Measurements from ENCODE around the gene WNT3.

Gene WNT3

GRCh38 chr17:46805771-46806170 is 12.7 kb downstream of the WNT3 start:
- CTCF ChIA-PET, result no interaction called here

GRCh38 chr17:46803544-46803943 is 14.9 kb downstream of the WNT3 start:
- CTCF ChIA-PET, result interaction anchor here (0.6 to 0.8 kb wide), 3 partner anchors 30 to 70 kb away, joined by 3 read pairs; no protein-coding TSS in a partner anchor
- POLR2A ChIA-PET, result no interaction called here
- TF ChIP-seq ZNF114 (tag by site-specific recombination; IDR thresholded peaks at IDR 0.05), result no peak
- no peak for TF ChIP-seq ZNF623 (tag by site-specific recombination; IDR thresholded peaks at IDR 0.05)
- no peak for TF ChIP-seq FEZF1 (tag by site-specific recombination; IDR thresholded peaks at IDR 0.05)
- no peak for TF ChIP-seq ZNF266 (tag by site-specific recombination; IDR thresholded peaks at IDR 0.05; ENCODE audit: low read depth)
- no peak for TF ChIP-seq ZNF645 (tag by site-specific recombination; IDR thresholded peaks at IDR 0.05)
- TF ChIP-seq ZNF169 (tag by site-specific recombination; IDR thresholded peaks at IDR 0.05), result no peak
- Histone ChIP-seq H3K27ac (ENCODE audit: extremely low read depth, low read depth, low read length) (no peak overlapping the region), H3K4me1 (ENCODE audit: control insufficient read depth, insufficient read depth, low read length) (no peaks in the 10 kb centered on the region), H3K36me3 (ENCODE audit: control insufficient read depth in 2 of 2, insufficient read depth in 1 of 2, low read length in 2 of 2) (no peaks in the 10 kb centered on the region), H3K4me3 (ENCODE audit: low read depth, low read length) (no peak overlapping the region), H3K9me3 (ENCODE audit: control insufficient read depth, insufficient read depth, low read depth, low read length) (no peaks in the 10 kb centered on the region)

More at GRCh38 chr17:46805771-46806170, 12.7 kb downstream of the WNT3 start:
- POLR2A ChIA-PET, result no interaction called here
- Histone ChIP-seq H3K4me3 (ENCODE audit: low read depth, low read length) (no peak overlapping the region), H3K4me1 (ENCODE audit: control insufficient read depth, insufficient read depth, low read length) (no peaks in the 10 kb centered on the region), H3K9me3 (ENCODE audit: control insufficient read depth, insufficient read depth, low read depth, low read length) (no peaks in the 10 kb centered on the region), H3K27ac (ENCODE audit: extremely low read depth, low read depth, low read length) (no peak overlapping the region), H3K36me3 (ENCODE audit: control insufficient read depth in 2 of 2, insufficient read depth in 1 of 2, low read length in 2 of 2) (no peaks in the 10 kb centered on the region)
- TF ChIP-seq ZBTB21 (tag by site-specific recombination; IDR thresholded peaks at IDR 0.05), result no peak
- no peak for TF ChIP-seq ZNF391 (tag by site-specific recombination; IDR thresholded peaks at IDR 0.05; ENCODE audit: borderline replicate concordance, low read depth)
- no peak for TF ChIP-seq ZNF843 (tag by site-specific recombination; IDR thresholded peaks at IDR 0.05)
- TF ChIP-seq ZNF571 (tag by site-specific recombination; IDR thresholded peaks at IDR 0.05), result no peak

- POLR2A ChIA-PET, result no interaction called here
- Histone ChIP-seq H3K9me3 (ENCODE audit: control insufficient read depth, insufficient read depth, low read depth, low read length) (no peaks in the 10 kb centered on the region), H3K27ac (ENCODE audit: extremely low read depth, low read depth, low read length) (no peak overlapping the region), H3K4me3 (ENCODE audit: low read depth, low read length) (no peak overlapping the region), H3K36me3 (ENCODE audit: control insufficient read depth in 2 of 2, insufficient read depth in 1 of 2, low read length in 2 of 2) (no peaks in the 10 kb centered on the region), H3K4me1 (ENCODE audit: control insufficient read depth, insufficient read depth, low read length) (no peaks in the 10 kb centered on the region)
- TF ChIP-seq TSHZ1 (tag by site-specific recombination; IDR thresholded peaks at IDR 0.05; ENCODE audit: borderline replicate concordance), result no peak
- no peak for TF ChIP-seq ZNF776 (tag by site-specific recombination; IDR thresholded peaks at IDR 0.05; ENCODE audit: borderline replicate concordance)
- CTCF ChIA-PET, result interaction anchor here (0.6 to 0.8 kb wide), 3 partner anchors 31 to 69 kb away, joined by 3 read pairs; no protein-coding TSS in a partner anchor
Observed at GRCh38 chr17:46802800-46803199, 15.7 kb downstream of the WNT3 start.

- Histone ChIP-seq H3K36me3 (ENCODE audit: control insufficient read depth in 2 of 2, insufficient read depth in 1 of 2, low read length in 2 of 2) (no peaks in the 10 kb centered on the region), H3K4me1 (ENCODE audit: control insufficient read depth, insufficient read depth, low read length) (no peaks in the 10 kb centered on the region), H3K4me3 (ENCODE audit: low read depth, low read length) (no peak overlapping the region), H3K9me3 (ENCODE audit: control insufficient read depth, insufficient read depth, low read depth, low read length) (no peaks in the 10 kb centered on the region), H3K27ac (ENCODE audit: extremely low read depth, low read depth, low read length) (no peak overlapping the region)
- ChIA-PET POLR2A (no interaction called here), CTCF (no interaction called here)
- TF ChIP-seq ZNF37A (tag by site-specific recombination; IDR thresholded peaks at IDR 0.05) (no peak), ZNF623 (tag by site-specific recombination; IDR thresholded peaks at IDR 0.05) (no peak), ZBTB44 (tag by site-specific recombination; IDR thresholded peaks at IDR 0.05) (no peak), ZNF239 (tag by site-specific recombination; IDR thresholded peaks at IDR 0.05) (no peak), ZBTB49 (tag by site-specific recombination; IDR thresholded peaks at IDR 0.05; ENCODE audit: low read depth) (no peak), ZNF488 (tag by site-specific recombination; IDR thresholded peaks at IDR 0.05) (no peak)
Observed at GRCh38 chr17:46800573-46800972, 17.9 kb downstream of the WNT3 start.
